ENCODE measurements around the gene MERTK.

DNA sequence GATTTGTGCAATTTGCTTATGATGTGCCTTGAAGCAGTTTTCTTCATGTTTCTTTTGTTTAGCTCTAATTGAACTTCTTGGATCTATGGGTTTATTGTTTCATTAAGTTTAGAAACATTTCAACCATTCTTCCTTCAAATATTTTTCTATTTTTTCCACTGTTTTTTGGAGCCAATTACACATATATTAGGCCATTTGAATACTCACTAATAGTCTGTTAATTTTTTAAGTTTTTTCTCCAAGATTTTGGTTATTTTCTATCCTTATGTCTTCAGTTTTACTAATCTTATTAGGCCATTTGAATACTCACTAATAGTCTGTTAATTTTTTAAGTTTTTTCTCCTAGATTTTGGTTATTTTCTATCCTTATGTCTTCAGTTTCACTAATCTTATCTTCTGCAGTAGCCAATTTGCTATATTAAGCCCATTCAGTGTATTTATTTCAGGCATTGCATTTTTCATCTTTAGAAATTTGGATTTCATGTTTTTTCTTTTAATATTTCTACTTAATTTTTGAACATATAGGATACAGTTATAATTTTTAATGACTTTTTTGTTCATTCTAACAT lies 147.1 kb downstream of the MERTK start:
- no peak for TF ChIP-seq RXRA (IDR thresholded peaks at IDR 0.05; ENCODE audit: borderline replicate concordance, low read depth)
- TF ChIP-seq, protein P1, sequence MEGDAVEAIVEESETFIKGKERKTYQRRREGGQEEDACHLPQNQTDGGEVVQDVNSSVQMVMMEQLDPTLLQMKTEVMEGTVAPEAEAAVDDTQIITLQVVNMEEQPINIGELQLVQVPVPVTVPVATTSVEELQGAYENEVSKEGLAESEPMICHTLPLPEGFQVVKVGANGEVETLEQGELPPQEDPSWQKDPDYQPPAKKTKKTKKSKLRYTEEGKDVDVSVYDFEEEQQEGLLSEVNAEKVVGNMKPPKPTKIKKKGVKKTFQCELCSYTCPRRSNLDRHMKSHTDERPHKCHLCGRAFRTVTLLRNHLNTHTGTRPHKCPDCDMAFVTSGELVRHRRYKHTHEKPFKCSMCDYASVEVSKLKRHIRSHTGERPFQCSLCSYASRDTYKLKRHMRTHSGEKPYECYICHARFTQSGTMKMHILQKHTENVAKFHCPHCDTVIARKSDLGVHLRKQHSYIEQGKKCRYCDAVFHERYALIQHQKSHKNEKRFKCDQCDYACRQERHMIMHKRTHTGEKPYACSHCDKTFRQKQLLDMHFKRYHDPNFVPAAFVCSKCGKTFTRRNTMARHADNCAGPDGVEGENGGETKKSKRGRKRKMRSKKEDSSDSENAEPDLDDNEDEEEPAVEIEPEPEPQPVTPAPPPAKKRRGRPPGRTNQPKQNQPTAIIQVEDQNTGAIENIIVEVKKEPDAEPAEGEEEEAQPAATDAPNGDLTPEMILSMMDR (IDR thresholded peaks at IDR 0.05): no peak

Data from SK-N-SH (cell line).